Stomach (tissue), 9 donors: ENCODE results near the gene KLHL21. TPM values are rescaled to one million over a fixed set of nuclear protein-coding genes. Genes with fewer than 3 reads are reported as not detected.

Source experiments
- DNase-seq, 2 donors: peaks; one replicate each; pipeline versions ENCODE4 v3.0.0 to v3.0.0-alpha.2; 2013 to 2019
- H3K27ac ChIP-seq, 5 donors: fragments of 200-600 bp in 4 of 5; sonication (generic) in 4 of 5; one replicate each; pipeline ENCODE4 v1.5.1; 2013 to 2019; ENCODE audit warnings: mild to moderate bottlenecking in 1 of 5, moderate library complexity in 1 of 5
- H3K27me3 ChIP-seq, 3 donors: fragments of 200-600 bp; sonication (generic); one replicate each; pipeline ENCODE4 v1.5.1; 2017 to 2019; ENCODE audit warnings: mixed run types in 1 of 3
- H3K36me3 ChIP-seq, 4 donors: fragments of 200-600 bp; sonication (generic); 1 replicate in 3 of 4; 2 replicates in 1 of 4; pipeline ENCODE4 v1.5.1; 2016 to 2019
- H3K4me1 ChIP-seq, 4 donors: fragments of 200-600 bp; sonication (generic); one replicate each; pipeline ENCODE4 v1.5.1; 2016 to 2019
- H3K4me3 ChIP-seq, 4 donors: fragments of 200-600 bp; sonication (generic) in 3 of 4; one replicate each; pipeline ENCODE4 v1.5.1; 2016 to 2019; ENCODE audit warnings: mild to moderate bottlenecking in 1 of 4
- H3K9me3 ChIP-seq, 4 donors: fragments of 200-600 bp; sonication (generic); one replicate each; pipeline ENCODE4 v1.5.1; 2016 to 2019
- CTCF ChIP-seq, 7 experiments: fragments of 450-650 bp in 4 of 7; fragments of 200-600 bp in 3 of 7; sonication (generic) in 3 of 7; IDR thresholded peaks; one replicate each; pipeline ENCODE4 v1.5.1; 2016 to 2019; ENCODE audit warnings: antibody characterized with exemption in 7 of 7, control low read depth in 2 of 7, mild to moderate bottlenecking in 1 of 7
- EP300 ChIP-seq: sonication (generic); formaldehyde crosslinking; IDR thresholded peaks from one replicate; pipeline ENCODE4 v1.6.1; 2017; ENCODE audit warnings: antibody characterized with exemption
- POLR2A ChIP-seq, 4 donors: fragments of 450-650 bp; IDR thresholded peaks; one replicate each; pipeline ENCODE4 v1.6.1; 2016; ENCODE audit warnings: antibody characterized with exemption in 4 of 4, control low read depth in 2 of 4, mild to moderate bottlenecking in 1 of 4, moderate library complexity in 1 of 4
- POLR2AphosphoS5 ChIP-seq, 3 donors: sonication (generic); formaldehyde crosslinking; IDR thresholded peaks; one replicate each; pipeline ENCODE4 v1.6.1; 2016; ENCODE audit warnings: antibody characterized with exemption in 3 of 3
- WGBS, 5 donors: extraction: QIAGEN DNeasy Blood & Tissue Kit in 3 of 5; methylation state at CpG; one replicate each; pipeline versions ENCODE4 v1.1.5 to v1.1.7; 2013 to 2018; 5-methylcytosine and 5-hydroxymethylcytosine counted together
- intact Hi-C: fragments of 100-400 bp; cut with DNase I; formaldehyde crosslinking; loops from one replicate; pipeline ENCODE4 v1.15.1; 2023; ENCODE audit warnings: low total_unique reads
- polyA plus RNA-seq, 3 donors: library from polyadenylated mRNA; stranded (reverse); fragments of 200-250 nt; gene quantifications; one replicate each; pipeline ENCODE4 v1.2.3, GENCODE V29; 2013
- total RNA-seq, 5 donors: library from RNA; depleted of rRNA; stranded (reverse); fragments of >200 nt; gene quantifications; one replicate each; pipeline versions ENCODE4 v1.1.0 to v1.2.3, GENCODE V29; 2014 to 2016
- donor health status: healthy with polysubstance abuse.
- donor health status: Bipolar disorder and iron deficiency.
- donor health status: healthy.

KLHL21 gene
- total and polyA plus RNA-seq, 8 donors = 9.2 to 59.8 (median 19.4) TPM

DNA sequence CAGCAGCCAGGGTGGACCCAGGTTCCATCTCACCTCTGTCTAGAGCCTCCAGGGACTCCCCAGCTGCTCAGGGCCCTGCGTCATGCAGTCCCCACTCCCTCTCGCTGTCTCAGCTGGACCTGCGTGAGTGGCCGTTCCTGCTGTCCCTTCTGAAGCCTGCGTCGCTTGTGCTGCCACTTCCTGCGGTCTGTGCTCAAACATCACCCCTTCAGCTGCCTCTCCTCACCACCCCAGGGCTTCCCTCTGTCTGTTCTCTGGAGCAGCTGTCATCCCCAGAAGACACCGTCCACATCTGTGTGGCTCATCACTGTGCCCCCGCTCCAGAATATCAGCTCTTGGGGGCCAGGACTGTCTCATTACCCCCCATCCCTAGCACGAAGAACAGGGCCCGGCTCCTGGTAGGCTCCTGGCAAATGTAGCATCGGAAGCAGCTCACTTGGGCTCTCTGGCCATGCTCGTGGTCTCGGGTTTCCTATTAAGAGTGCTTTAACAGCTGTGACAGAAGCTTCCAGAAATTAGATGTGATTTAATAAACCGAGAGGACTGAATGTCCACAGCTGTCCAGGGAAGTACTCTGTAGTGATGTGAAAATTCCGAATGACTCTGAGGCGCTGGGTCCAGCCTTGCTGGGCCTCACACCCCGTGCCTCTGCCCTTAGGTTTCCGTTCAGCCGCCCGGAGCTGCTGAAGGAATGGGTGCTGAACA, 25.3 kb upstream of the KLHL21 start:
- no peak for DNase-seq
- peaks cover 12 to 35% (median 27%) of the 10 kb centered on the region in 4 donors for H3K4me1 ChIP-seq
- 91 to 96% (median 94%) methylated on average over 21 of the region's 21 CpGs for WGBS, 5 donors
- no peaks in the 10 kb centered on the region for H3K9me3 ChIP-seq
- H3K36me3 ChIP-seq = peaks cover 48 to 73% (median 62%) of the 10 kb centered on the region in 4 donors
- intact Hi-C loops = no loop called here
- no peaks in the 10 kb centered on the region for H3K27me3 ChIP-seq
- TF ChIP-seq POLR2AphosphoS5 (IDR thresholded peaks at IDR 0.05) (no peak), CTCF (IDR thresholded peaks at IDR 0.05) (no peak), EP300 (no peak), POLR2A (IDR thresholded peaks at IDR 0.05) (no peak)
- H3K4me3 ChIP-seq = no peak overlapping the region
- H3K27ac ChIP-seq = no peak overlapping the region

GRCh38 chr1:6627031-6627430, 24.4 kb upstream of the KLHL21 start:
- intact Hi-C loops = no loop called here
- peaks cover 42 to 73% (median 62%) of the 10 kb centered on the region in 4 donors for H3K36me3 ChIP-seq
- H3K4me1 ChIP-seq = peaks cover 12 to 35% (median 27%) of the 10 kb centered on the region in 4 donors
- 84 to 96% (median 91%) methylated on average over 9 of the region's 9 CpGs for WGBS, 5 donors
- H3K4me3 ChIP-seq = no peak overlapping the region
- TF ChIP-seq CTCF (IDR thresholded peaks at IDR 0.05) = no peak
- no peak for TF ChIP-seq EP300
- no peak for TF ChIP-seq POLR2A (IDR thresholded peaks at IDR 0.05)
- TF ChIP-seq POLR2AphosphoS5 (IDR thresholded peaks at IDR 0.05) = no peak
- H3K27me3 ChIP-seq = no peaks in the 10 kb centered on the region
- H3K27ac ChIP-seq = no peak overlapping the region
- DNase-seq = no peak
- H3K9me3 ChIP-seq = no peaks in the 10 kb centered on the region

DNA sequence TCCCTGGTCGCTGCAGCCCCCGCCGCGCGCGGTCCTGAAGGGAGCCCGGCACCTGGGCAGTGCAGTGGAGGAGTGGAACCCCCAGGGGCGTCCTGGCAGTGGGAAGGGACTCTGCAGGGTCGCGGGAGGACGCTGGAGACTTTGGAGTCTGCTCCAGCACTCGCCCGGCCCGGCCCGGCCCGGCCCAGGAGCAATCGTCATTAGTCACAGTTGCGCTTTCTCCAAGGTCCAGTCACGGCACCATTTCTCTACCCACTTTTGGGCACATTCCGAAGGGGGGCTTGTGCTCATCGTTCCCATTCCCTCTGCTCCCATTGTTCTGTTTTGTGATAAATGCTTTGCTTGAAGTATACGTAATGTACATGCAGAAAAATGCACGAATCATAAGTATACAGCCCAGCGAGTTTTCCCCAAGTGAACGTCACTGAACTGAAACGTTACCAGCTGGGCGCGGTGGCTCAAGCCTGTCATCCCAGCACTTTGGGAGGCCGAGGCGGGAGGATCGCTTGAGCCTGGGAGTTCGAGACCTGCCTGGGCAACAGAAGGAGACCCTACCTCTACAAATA, 23.0 kb upstream of the KLHL21 start:
- Histone ChIP-seq H3K27me3 (no peaks in the 10 kb centered on the region), H3K27ac (peak overlapping the region; percentile 88 to 95 (median 92))
- intact Hi-C loops = no loop called here

More for the DNA sequence above, 23.0 kb upstream of the KLHL21 start:
- TF ChIP-seq CTCF (IDR thresholded peaks at IDR 0.05) (no peak), POLR2AphosphoS5 (IDR thresholded peaks at IDR 0.05) (no peak), POLR2A (IDR thresholded peaks at IDR 0.05) (no peak), EP300 (no peak)
- WGBS, 5 donors = 0 to 4% (median 3%) methylated on average over 16 to 32 of the region's 32 CpGs
- peaks cover 50 to 73% (median 62%) of the 10 kb centered on the region in 4 donors for H3K36me3 ChIP-seq
- H3K4me1 ChIP-seq = peaks cover 12 to 35% (median 27%) of the 10 kb centered on the region in 4 donors
- H3K9me3 ChIP-seq = no peaks in the 10 kb centered on the region
- H3K4me3 ChIP-seq = peak overlapping the region; percentile 75 to 93 (median 89)
- DNase-seq = peak; percentile 38 to 69
